GM21737 (cell line): ENCODE measurements around the gene WEE2.
"Not testable (repeated sequence)": the region's sequence is repeated elsewhere in the genome, so short reads cannot be mapped to it uniquely, and the experiment has no call there.

ENCODE experiments used
- ATAC-seq: cut with Tn5 transposase; IDR thresholded peaks from one replicate; pipeline ENCODE4 v1.9.1; 2021; ENCODE audit warnings: mild to moderate bottlenecking, moderate library complexity; ENCODE audit not compliant: unreplicated experiment

WEE2 gene

DNA sequence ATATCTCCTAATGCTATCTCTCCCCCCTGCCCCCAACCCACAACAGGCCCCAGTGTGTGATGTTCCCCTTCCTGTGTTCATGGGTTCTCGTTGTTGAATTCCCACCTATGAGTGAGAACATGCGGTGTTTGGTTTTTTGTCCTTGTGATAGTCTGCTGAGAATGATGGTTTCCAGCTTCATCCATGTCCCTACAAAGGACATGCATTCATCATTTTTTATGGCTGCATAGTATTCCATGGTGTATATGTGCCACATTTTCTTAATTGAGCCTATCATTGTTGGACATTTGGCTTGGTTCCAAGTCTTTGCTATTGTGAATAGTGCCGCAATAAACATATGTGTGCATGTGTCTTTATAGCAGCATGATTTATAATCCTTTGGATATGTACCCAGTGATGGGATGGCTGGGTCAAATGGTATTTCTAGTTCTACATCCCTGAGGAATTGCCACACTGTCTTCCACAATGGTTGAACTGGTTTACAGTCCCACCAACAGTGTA is 62.0 kb downstream of the WEE2 start:
- ATAC-seq = not testable (repeated sequence)

DNA sequence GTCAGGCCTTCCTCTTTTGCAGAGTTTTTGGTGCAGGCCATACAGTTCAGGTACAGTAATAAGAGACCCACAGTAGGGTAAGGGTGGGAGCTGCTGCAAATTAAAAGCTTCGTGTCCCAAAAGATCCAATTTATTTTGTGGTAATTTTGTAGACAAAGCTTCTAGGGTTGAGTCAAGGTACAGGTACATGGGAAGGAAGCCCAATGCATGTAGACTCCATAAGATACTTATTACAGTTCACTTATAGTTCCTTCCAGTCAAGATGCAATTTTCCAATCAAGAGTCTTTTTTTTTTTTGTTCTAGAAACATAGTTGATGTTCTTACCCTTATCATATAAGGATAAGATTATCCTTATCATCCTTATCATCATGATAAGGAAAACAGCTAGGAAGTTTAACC is 68.2 kb downstream of the WEE2 start, which contains the start of gene TAS2R4:
Gene TAS2R4 (plus strand): TSS at position 301 of the 400 bp plus-strand sequence. CDS start 1,815 bp downstream, outside the sequence.
- no peak for ATAC-seq
